GM20000 (cell line): Measurements from ENCODE around the gene ZNF197.
"Not testable (repeated sequence)": the region's sequence is repeated elsewhere in the genome, so short reads cannot be mapped to it uniquely, and the experiment has no call there.

Experiments
- DNase-seq: peaks from one replicate; pipeline ENCODE4 v3.0.0; 2012; ENCODE audit warnings: low spot score
- CTCF ChIP-seq: IDR thresholded peaks from 2 replicates; pipeline ENCODE4 v1.5.1; 2012; ENCODE audit warnings: mild to moderate bottlenecking, control low read depth; ENCODE audit errors: extremely low read depth, missing control alignments

The ZNF197 gene

GRCh38 chr3:44624749-44625480 lies at the start of gene ZNF197:
TSS of gene ZNF197 (plus strand) at chr3:44625036. CDS start at chr3:44629155, 4,119 bp downstream.
- peak; percentile 83 for DNase-seq
- no peak for TF ChIP-seq CTCF

GRCh38 chr3:44576613-44577012 lies 48.2 kb upstream of the ZNF197 start:
- no peak for TF ChIP-seq CTCF
- no peak for DNase-seq

GRCh38 chr3:44577354-44577952 lies 47.4 kb upstream of the ZNF197 start:
- not testable (repeated sequence) for DNase-seq

- not testable (repeated sequence) for DNase-seq
These were observed 46.5 kb upstream of the ZNF197 start for GRCh38 chr3:44578316-44578715.

GRCh38 chr3:44578924-44579515 lies 45.8 kb upstream of the ZNF197 start:
- DNase-seq, result not testable (repeated sequence)

GRCh38 chr3:44579749-44580148 lies 45.1 kb upstream of the ZNF197 start:
- not testable (repeated sequence) for DNase-seq

- DNase-seq, result not testable (repeated sequence)
These were observed 43.9 kb upstream of the ZNF197 start for GRCh38 chr3:44580971-44581370.

GRCh38 chr3:44584646-44585501 lies 40.0 kb upstream of the ZNF197 start, which contains the start of gene ZNF660:
TSS of gene ZNF660 (plus strand) at chr3:44584964. CDS start at chr3:44594194, 9,230 bp downstream.
- no peak for TF ChIP-seq CTCF
- peak; percentile 83 for DNase-seq

GRCh38 chr3:44596621-44597020 lies 28.2 kb upstream of the ZNF197 start:
- DNase-seq, result no peak
- TF ChIP-seq CTCF, result no peak

- no peak for DNase-seq
- TF ChIP-seq CTCF, result no peak
These were observed 23.1 kb upstream of the ZNF197 start for GRCh38 chr3:44601749-44602148.
